Measurements from ENCODE around the gene SREBF1. TPM values are rescaled to one million over a fixed set of nuclear protein-coding genes. Genes with fewer than 3 reads are reported as not detected.

The SREBF1 gene
- total RNA-seq, 2 experiments from 2014 or later: 69.3 to 73.6 TPM

- ChIA-PET POLR2A (interaction anchor here (3.2 kb wide), 1 partner anchor 17 kb away, joined by 16 read pairs; the partner anchor contains the start of gene SREBF1), CTCF (interaction anchor here (3.0 to 3.7 kb wide), 2 partner anchors 35 to 41 kb away, joined by 10 to 12 read pairs; no protein-coding TSS in a partner anchor)
Observed at GRCh38 chr17:17819111-17819510, 17.7 kb downstream of the SREBF1 start.

GRCh38 chr17:17818088-17818526 is 18.7 kb downstream of the SREBF1 start:
- POLR2A ChIA-PET: interaction anchor here (0.9 kb wide), 1 partner anchor 18 kb away, joined by 8 read pairs; the partner anchor contains the start of gene SREBF1
- CTCF ChIA-PET: interaction anchor here (3.0 to 3.7 kb wide), 2 partner anchors 36 to 42 kb away, joined by 10 to 12 read pairs; no protein-coding TSS in a partner anchor

GRCh38 chr17:17817552-17817947 is 19.2 kb downstream of the SREBF1 start:
- CTCF ChIA-PET: interaction anchor here (3.7 kb wide), 1 partner anchor 42 kb away, joined by 12 read pairs; no protein-coding TSS in a partner anchor
- POLR2A ChIA-PET: interaction anchor here (0.9 kb wide), 1 partner anchor 19 kb away, joined by 8 read pairs; the partner anchor contains the start of gene SREBF1

GRCh38 chr17:17816831-17817551 is 19.8 kb downstream of the SREBF1 start:
- CTCF ChIA-PET: no interaction called here
- POLR2A ChIA-PET: no interaction called here

GRCh38 chr17:17816240-17816814 is 20.5 kb downstream of the SREBF1 start:
- ChIA-PET CTCF (no interaction called here), POLR2A (no interaction called here)

- ChIA-PET CTCF (interaction anchor here (1.0 kb wide), 1 partner anchor 44 kb away, joined by 3 read pairs; no protein-coding TSS in a partner anchor), POLR2A (no interaction called here)
Observed at GRCh38 chr17:17815436-17816200, 21.2 kb downstream of the SREBF1 start.

GRCh38 chr17:17815062-17815406 is 21.8 kb downstream of the SREBF1 start:
- ChIA-PET POLR2A (no interaction called here), CTCF (interaction anchor here (1.0 to 3.8 kb wide), 3 partner anchors 27 to 45 kb away, joined by 3 to 17 read pairs (median 3); no protein-coding TSS in a partner anchor)

GRCh38 chr17:17814162-17815061 is 22.4 kb downstream of the SREBF1 start:
- POLR2A ChIA-PET: no interaction called here
- CTCF ChIA-PET: interaction anchor here (1.0 to 4.0 kb wide), 4 partner anchors 27 to 45 kb away, joined by 3 to 31 read pairs (median 10); no protein-coding TSS in a partner anchor

- CTCF ChIA-PET: interaction anchor here (0.9 to 4.0 kb wide), 6 partner anchors 21 to 131 kb away, joined by 3 to 31 read pairs (median 13); partner anchors contain the start of gene SREBF1
- POLR2A ChIA-PET: interaction anchor here (0.5 to 0.7 kb wide), 2 partner anchors 39 to 132 kb away, joined by 5 to 7 read pairs; no protein-coding TSS in a partner anchor
Observed at GRCh38 chr17:17813725-17814095, 23.1 kb downstream of the SREBF1 start.

GRCh38 chr17:17813055-17813724 is 23.6 kb downstream of the SREBF1 start:
- POLR2A ChIA-PET: interaction anchor here (0.5 to 0.9 kb wide), 3 partner anchors 23 to 131 kb away, joined by 4 to 7 read pairs (median 5); no protein-coding TSS in a partner anchor
- CTCF ChIA-PET: interaction anchor here (0.7 to 4.0 kb wide), 16 partner anchors 7 to 225 kb away, joined by 3 to 31 read pairs (median 5); partner anchors contain the start of genes ATPAF2 and SREBF1

- POLR2A ChIA-PET: interaction anchor here (0.8 to 0.9 kb wide), 2 partner anchors 23 to 24 kb away, joined by 3 to 4 read pairs; no protein-coding TSS in a partner anchor
- CTCF ChIA-PET: interaction anchor here (0.7 to 4.0 kb wide), 21 partner anchors 8 to 226 kb away, joined by 3 to 31 read pairs (median 4); partner anchors contain the start of genes ATPAF2 and SREBF1
Observed at GRCh38 chr17:17812211-17813054, 24.4 kb downstream of the SREBF1 start.

GRCh38 chr17:17811381-17812210 is 25.2 kb downstream of the SREBF1 start:
- POLR2A ChIA-PET: interaction anchor here (0.6 to 0.8 kb wide), 3 partner anchors 19 to 127 kb away, joined by 3 to 5 read pairs (median 4); no protein-coding TSS in a partner anchor
- CTCF ChIA-PET: interaction anchor here (0.6 to 4.1 kb wide), 17 partner anchors 11 to 129 kb away, joined by 3 to 31 read pairs (median 5); partner anchors contain the start of gene SREBF1

- ChIA-PET CTCF (interaction anchor here (0.6 to 4.1 kb wide), 5 partner anchors 17 to 131 kb away, joined by 3 to 31 read pairs (median 21); partner anchors contain the start of gene SREBF1), POLR2A (interaction anchor here (0.6 kb wide), 1 partner anchor 127 kb away, joined by 5 read pairs; no protein-coding TSS in a partner anchor)
Observed at GRCh38 chr17:17810895-17811248, 25.9 kb downstream of the SREBF1 start.

GRCh38 chr17:17810084-17810894 is 26.5 kb downstream of the SREBF1 start:
- ChIA-PET POLR2A (interaction anchor here (0.6 to 1.0 kb wide), 2 partner anchors 17 to 126 kb away, joined by 3 to 5 read pairs; no protein-coding TSS in a partner anchor), CTCF (interaction anchor here (0.6 to 4.1 kb wide), 5 partner anchors 17 to 131 kb away, joined by 3 to 21 read pairs (median 3); no protein-coding TSS in a partner anchor)

Data from activated CD8-positive, alpha-beta memory T cell treated with anti-CD3 and anti-CD28 coated beads for 36 hours (primary cell).